Right atrium auricular region (tissue), 2 donors: ENCODE results near the gene RASGEF1C. TPM values are rescaled to one million over a fixed set of nuclear protein-coding genes. Genes with fewer than 3 reads are reported as not detected.

ENCODE experiments used
- DNase-seq: peaks from one replicate; pipeline ENCODE4 v3.0.0-alpha.2; 2019; ENCODE audit warnings: low spot score
- H3K27ac ChIP-seq, 2 donors: fragments of 200-600 bp; sonication (generic); 1 replicate in 1 of 2; 2 replicates in 1 of 2; pipeline ENCODE4 v1.5.1; 2016 to 2019
- H3K27me3 ChIP-seq, 2 donors: fragments of 200-600 bp; sonication (generic); one replicate each; pipeline versions ENCODE4 v1.5.1 to v1.6.0; 2017 to 2019
- H3K36me3 ChIP-seq: fragments of 200-600 bp; sonication (generic); one replicate; pipeline ENCODE4 v1.5.1; 2016
- H3K4me1 ChIP-seq, 2 donors: fragments of 200-600 bp; sonication (generic); one replicate each; pipeline versions ENCODE4 v1.5.1 to v1.6.0; 2017 to 2019
- H3K4me3 ChIP-seq, 2 donors: fragments of 200-600 bp; sonication (generic); 1 replicate in 1 of 2; 2 replicates in 1 of 2; pipeline ENCODE4 v1.5.1; 2017 to 2019; ENCODE audit warnings: mild to moderate bottlenecking in 1 of 2, moderate library complexity in 1 of 2
- H3K9me3 ChIP-seq, 2 donors: fragments of 200-600 bp; sonication (generic); one replicate each; pipeline ENCODE4 v1.5.1; 2019
- CTCF ChIP-seq, 2 donors: fragments of 200-600 bp; sonication (generic); IDR thresholded peaks; one replicate each; pipeline ENCODE4 v1.5.1; 2019; ENCODE audit warnings: antibody characterized with exemption in 2 of 2
- total RNA-seq, 2 donors: library from RNA; depleted of rRNA; stranded (reverse); fragments of >200 nt; gene quantifications; one replicate each; pipeline ENCODE4 v1.1.0, GENCODE V29; 2016

The RASGEF1C gene
- total RNA-seq, 2 donors from 2014 or later, result 0.55 to 0.67 TPM

GRCh38 chr5:180214870-180215770 lies 6.1 kb upstream of the RASGEF1C start:
- no peak for DNase-seq
- peaks cover 0 to 3% of the 10 kb centered on the region in 2 donors for H3K4me1 ChIP-seq
- no peak overlapping the region for H3K4me3 ChIP-seq
- TF ChIP-seq CTCF (IDR thresholded peaks at IDR 0.05), result no peak
- no peaks in the 10 kb centered on the region for H3K27me3 ChIP-seq
- H3K9me3 ChIP-seq, result peaks cover 0 to 29% of the 10 kb centered on the region in 2 donors
- no peak overlapping the region for H3K27ac ChIP-seq
- no peaks in the 10 kb centered on the region for H3K36me3 ChIP-seq

GRCh38 chr5:180213657-180214207 lies 4.7 kb upstream of the RASGEF1C start:
- no peak for DNase-seq
- no peak overlapping the region for H3K4me3 ChIP-seq
- H3K27ac ChIP-seq, result no peak overlapping the region

GRCh38 chr5:180213256-180213600 lies 4.2 kb upstream of the RASGEF1C start:
- Histone ChIP-seq H3K4me3 (no peak overlapping the region), H3K27ac (no peak overlapping the region), H3K27me3 (peaks cover 0 to 4% of the 10 kb centered on the region in 2 donors), H3K4me1 (peaks cover 0 to 7% of the 10 kb centered on the region in 2 donors), H3K36me3 (no peaks in the 10 kb centered on the region), H3K9me3 (peaks cover 0 to 14% of the 10 kb centered on the region in 2 donors)
- no peak for TF ChIP-seq CTCF (IDR thresholded peaks at IDR 0.05)
- no peak for DNase-seq

More at GRCh38 chr5:180213657-180214207, 4.7 kb upstream of the RASGEF1C start:
- peaks cover 0 to 3% of the 10 kb centered on the region in 2 donors for H3K4me1 ChIP-seq
- TF ChIP-seq CTCF (IDR thresholded peaks at IDR 0.05), result no peak
- no peaks in the 10 kb centered on the region for H3K36me3 ChIP-seq
- peaks cover 0 to 17% of the 10 kb centered on the region in 2 donors for H3K9me3 ChIP-seq
- no peaks in the 10 kb centered on the region for H3K27me3 ChIP-seq

- H3K27me3 ChIP-seq, result peaks cover 0 to 10% of the 10 kb centered on the region in 2 donors
- no peak overlapping the region for H3K27ac ChIP-seq
- TF ChIP-seq CTCF (IDR thresholded peaks at IDR 0.05), result no peak
Measured at GRCh38 chr5:180212363-180213255, 3.6 kb upstream of the RASGEF1C start.

GRCh38 chr5:180211761-180212035 lies 2.7 kb upstream of the RASGEF1C start:
- Histone ChIP-seq H3K27me3 (peaks cover 0 to 14% of the 10 kb centered on the region in 2 donors), H3K4me1 (peaks cover 0 to 14% of the 10 kb centered on the region in 2 donors), H3K27ac (no peak overlapping the region), H3K9me3 (peaks cover 0 to 2% of the 10 kb centered on the region in 2 donors), H3K4me3 (no peak overlapping the region), H3K36me3 (no peaks in the 10 kb centered on the region)
- TF ChIP-seq CTCF (IDR thresholded peaks at IDR 0.05), result no peak
- no peak for DNase-seq

More at GRCh38 chr5:180212363-180213255, 3.6 kb upstream of the RASGEF1C start:
- Histone ChIP-seq H3K4me3 (no peak overlapping the region), H3K9me3 (peaks cover 0 to 8% of the 10 kb centered on the region in 2 donors), H3K36me3 (no peaks in the 10 kb centered on the region), H3K4me1 (peaks cover 0 to 14% of the 10 kb centered on the region in 2 donors)
- DNase-seq, result no peak
